ENCODE measurements around the gene MAP2K1.
"Not testable (repeated sequence)": the region's sequence is repeated elsewhere in the genome, so short reads cannot be mapped to it uniquely, and the experiment has no call there.

MAP2K1 gene

GRCh38 chr15:66429117-66429516, 42.4 kb downstream of the MAP2K1 start:
- DNase-seq, result no peak

GRCh38 chr15:66429546-66429945, 42.8 kb downstream of the MAP2K1 start:
- no peak for DNase-seq

- no peak for DNase-seq
These were observed 44.0 kb downstream of the MAP2K1 start for GRCh38 chr15:66430627-66431255.

GRCh38 chr15:66433726-66434125, 47.0 kb downstream of the MAP2K1 start:
- peak; percentile 4 for DNase-seq

GRCh38 chr15:66440501-66440900, 53.8 kb downstream of the MAP2K1 start:
- no peak for DNase-seq

- no peak for DNase-seq
These were observed 65.7 kb downstream of the MAP2K1 start for GRCh38 chr15:66452420-66452819.

GRCh38 chr15:66452971-66453580, 66.4 kb downstream of the MAP2K1 start:
- no peak for DNase-seq

GRCh38 chr15:66454143-66454542, 67.4 kb downstream of the MAP2K1 start:
- DNase-seq, result no peak

- peak; percentile 14 for DNase-seq
These were observed 69.5 kb downstream of the MAP2K1 start for GRCh38 chr15:66456211-66456610.

- DNase-seq, result no peak
These were observed 73.3 kb downstream of the MAP2K1 start for GRCh38 chr15:66459818-66460615.

- DNase-seq, result not testable (repeated sequence)
These were observed 74.6 kb downstream of the MAP2K1 start for GRCh38 chr15:66461294-66461693.

GRCh38 chr15:66461917-66462316, 75.2 kb downstream of the MAP2K1 start:
- no peak for DNase-seq

- DNase-seq, result no peak
These were observed 75.9 kb downstream of the MAP2K1 start for GRCh38 chr15:66462627-66463026.

GRCh38 chr15:66465294-66465693, 78.6 kb downstream of the MAP2K1 start:
- not testable (repeated sequence) for DNase-seq

GRCh38 chr15:66467162-66468040, 80.7 kb downstream of the MAP2K1 start:
- DNase-seq, result not testable (repeated sequence)

- not testable (repeated sequence) for DNase-seq
These were observed 84.1 kb downstream of the MAP2K1 start for GRCh38 chr15:66470825-66471224.

GRCh38 chr15:66472176-66472999, 85.7 kb downstream of the MAP2K1 start:
- peak; percentile 26 for DNase-seq

- no peak for DNase-seq
These were observed 87.4 kb downstream of the MAP2K1 start for GRCh38 chr15:66474135-66474534.

GRCh38 chr15:66474963-66475362, 88.3 kb downstream of the MAP2K1 start:
- DNase-seq, result no peak

GRCh38 chr15:66476535-66476934, 89.8 kb downstream of the MAP2K1 start:
- no peak for DNase-seq

GRCh38 chr15:66477011-66477410, 90.3 kb downstream of the MAP2K1 start:
- no peak for DNase-seq

GRCh38 chr15:66480267-66480666, 93.6 kb downstream of the MAP2K1 start:
- no peak for DNase-seq

Measured in stimulated activated CD4-positive, alpha-beta T cell treated with anti-CD3 and anti-CD28 coated beads, Interleukin-1b, Interleukin-23, amount 100 ng/mL, for 48 hours (primary cell).